Frontal cortex (tissue), 4 donors: ENCODE results near the gene HTR1E. TPM values are rescaled to one million over a fixed set of nuclear protein-coding genes. Genes with fewer than 3 reads are reported as not detected.
"Not testable (repeated sequence)": the region's sequence is repeated elsewhere in the genome, so short reads cannot be mapped to it uniquely, and the experiment has no call there.

Experiments used
- DNase-seq, 2 donors: peaks; one replicate each; pipeline ENCODE4 v3.0.0; 2012; ENCODE audit warnings: low spot score in 2 of 2
- FAIRE-seq: peaks from 2 replicates; lab custom pipeline; 2012; peaks lifted over from hg19 to GRCh38; lab: Jason Lieb, UNC
- total RNA-seq: library from RNA; depleted of rRNA; stranded (reverse); fragments of >200 nt; gene quantifications from one replicate; pipeline ENCODE4 v1.2.3, GENCODE V29; 2014
- donor health status: control.
- donor health status: control.
- donor health status: control.

Gene HTR1E
- total RNA-seq, result under 0.01 TPM

- DNase-seq (peak in 1 of 2 donors; percentile 24), FAIRE-seq (no peak)
These were observed at the start of gene HTR1E for GRCh38 chr6:86937219-86938079. Gene HTR1E, plus strand, starts transcription at chr6:86937528. Its CDS starts 77,807 bp downstream, at chr6:87015335.

GRCh38 chr6:86888301-86888700, 49.0 kb upstream of the HTR1E start:
- DNase-seq, result no peak
- no peak for FAIRE-seq

GRCh38 chr6:86897265-86897664, 40.1 kb upstream of the HTR1E start:
- FAIRE-seq, DNase-seq: not testable (repeated sequence)

- FAIRE-seq, result no peak
- DNase-seq, result no peak
These were observed 23.5 kb upstream of the HTR1E start for GRCh38 chr6:86913795-86914194.

GRCh38 chr6:86916393-86916792, 20.9 kb upstream of the HTR1E start:
- FAIRE-seq (no peak), DNase-seq (no peak)

GRCh38 chr6:86927138-86927537, 10.2 kb upstream of the HTR1E start:
- FAIRE-seq, DNase-seq: not testable (repeated sequence)

GRCh38 chr6:86927859-86928258, 9.5 kb upstream of the HTR1E start:
- FAIRE-seq, DNase-seq: not testable (repeated sequence)

- FAIRE-seq (no peak), DNase-seq (no peak)
These were observed 3.0 kb upstream of the HTR1E start for GRCh38 chr6:86934365-86934764.

GRCh38 chr6:86936834-86937218, 502 bp upstream of the HTR1E start:
- DNase-seq (no peak), FAIRE-seq (no peak)

GRCh38 chr6:86938814-86939213, 1.5 kb downstream of the HTR1E start:
- no peak for FAIRE-seq

GRCh38 chr6:86941461-86941860, 4.1 kb downstream of the HTR1E start:
- DNase-seq (no peak), FAIRE-seq (no peak)

More at GRCh38 chr6:86938814-86939213, 1.5 kb downstream of the HTR1E start:
- DNase-seq, result no peak

GRCh38 chr6:86942769-86943516, 5.6 kb downstream of the HTR1E start:
- FAIRE-seq (no peak), DNase-seq (no peak)

GRCh38 chr6:86943819-86944407, 6.6 kb downstream of the HTR1E start:
- FAIRE-seq (no peak), DNase-seq (no peak)

- DNase-seq, result no peak
- no peak for FAIRE-seq
These were observed 12.4 kb downstream of the HTR1E start for GRCh38 chr6:86949771-86950170.

GRCh38 chr6:86952991-86953390, 15.7 kb downstream of the HTR1E start:
- DNase-seq, result no peak
- FAIRE-seq, result no peak

- FAIRE-seq (no peak), DNase-seq (no peak)
These were observed 22.3 kb downstream of the HTR1E start for GRCh38 chr6:86959656-86960055.

- FAIRE-seq, result no peak
- no peak for DNase-seq
These were observed 24.3 kb downstream of the HTR1E start for GRCh38 chr6:86961455-86962200.

- no peak for FAIRE-seq
- DNase-seq, result no peak
These were observed 26.0 kb downstream of the HTR1E start for GRCh38 chr6:86963352-86963751.

GRCh38 chr6:86964029-86964579, 26.8 kb downstream of the HTR1E start:
- no peak for DNase-seq
- no peak for FAIRE-seq

GRCh38 chr6:86966271-86966670, 28.9 kb downstream of the HTR1E start:
- no peak for FAIRE-seq
- DNase-seq, result no peak
